Heart left ventricle (tissue), 13 donors: ENCODE data around the gene C9orf152.

ENCODE experiments used
- POLR2A ChIP-seq, 2 donors: fragments of 450-650 bp; IDR thresholded peaks; one replicate each; pipeline ENCODE4 v1.6.1; 2017; ENCODE audit warnings: antibody characterized with exemption in 2 of 2, mild to moderate bottlenecking in 2 of 2, moderate library complexity in 2 of 2
- TF ChIP-seq, protein P1 (sequence below), 12 donors: fragments of 200-600 bp; sonication (generic) in 4 of 12; IDR thresholded peaks; one replicate each; pipeline versions ENCODE4 v1.5.0 to v1.8.0; 2018 to 2022; ENCODE audit warnings: antibody characterized with exemption in 12 of 12, mild to moderate bottlenecking in 5 of 12
- donor health status: ischemic (EF 13 %, LVEDD 7.1; RV severe dilation, severe dysfunction).
- donor health status: DM: no; HTN: yes; CAD: no.
- donor health status: DM: no; HTN: no; CAD: no.
- donor health status: ischemic (EF 25% LVEDD 6.9; RV normal size, moderate dysfunction).
- donor health status: ischemic (EF 25% LVEDD 5.7; RV mildly dilated, moderate dysfunction).
- donor health status: ischemic (EF 35%, LVEDD 5.7; RV mildly dilated, moderate dysfunction).
- donor health status: nonischemic (EF 11% LVEDD 7.7; RV severe dilation, severe dysfunction).
- donor health status: DM: yes; HTN: yes; CAD: no.
- donor health status: PGD.
- donor health status: ischemic (EF 29% LVEDD 5.4; RV normal size, mild dysfunction).
- donor health status: nonischemic (EF 23%, LVEDD 6.1; RV moderate dilation, normal function).

GRCh38 chr9:110155751-110156150 lies 52.2 kb downstream of the C9orf152 start:
- TF ChIP-seq, protein P1, sequence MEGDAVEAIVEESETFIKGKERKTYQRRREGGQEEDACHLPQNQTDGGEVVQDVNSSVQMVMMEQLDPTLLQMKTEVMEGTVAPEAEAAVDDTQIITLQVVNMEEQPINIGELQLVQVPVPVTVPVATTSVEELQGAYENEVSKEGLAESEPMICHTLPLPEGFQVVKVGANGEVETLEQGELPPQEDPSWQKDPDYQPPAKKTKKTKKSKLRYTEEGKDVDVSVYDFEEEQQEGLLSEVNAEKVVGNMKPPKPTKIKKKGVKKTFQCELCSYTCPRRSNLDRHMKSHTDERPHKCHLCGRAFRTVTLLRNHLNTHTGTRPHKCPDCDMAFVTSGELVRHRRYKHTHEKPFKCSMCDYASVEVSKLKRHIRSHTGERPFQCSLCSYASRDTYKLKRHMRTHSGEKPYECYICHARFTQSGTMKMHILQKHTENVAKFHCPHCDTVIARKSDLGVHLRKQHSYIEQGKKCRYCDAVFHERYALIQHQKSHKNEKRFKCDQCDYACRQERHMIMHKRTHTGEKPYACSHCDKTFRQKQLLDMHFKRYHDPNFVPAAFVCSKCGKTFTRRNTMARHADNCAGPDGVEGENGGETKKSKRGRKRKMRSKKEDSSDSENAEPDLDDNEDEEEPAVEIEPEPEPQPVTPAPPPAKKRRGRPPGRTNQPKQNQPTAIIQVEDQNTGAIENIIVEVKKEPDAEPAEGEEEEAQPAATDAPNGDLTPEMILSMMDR (IDR thresholded peaks at IDR 0.05): no peak
- no peak for TF ChIP-seq POLR2A (IDR thresholded peaks at IDR 0.05)
